Measurements from ENCODE around the gene SF1.

The SF1 gene

DNA sequence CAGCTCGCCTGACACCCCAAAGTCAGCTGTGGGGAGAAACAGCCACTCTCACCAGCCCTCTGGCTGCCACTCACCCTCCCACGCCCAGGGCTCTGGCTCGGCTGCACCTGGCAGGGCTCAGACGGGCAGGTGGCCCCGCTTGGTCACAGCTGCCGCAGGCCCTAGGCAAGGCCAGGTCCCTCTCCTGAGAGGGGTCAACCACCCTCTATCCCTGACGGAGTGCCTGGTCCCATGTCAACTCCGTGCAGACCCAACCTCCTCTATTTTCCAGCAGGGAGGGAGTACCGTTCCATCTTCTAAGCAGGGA is 22.8 kb upstream of the SF1 start:
- no peak for DNase-seq

DNA sequence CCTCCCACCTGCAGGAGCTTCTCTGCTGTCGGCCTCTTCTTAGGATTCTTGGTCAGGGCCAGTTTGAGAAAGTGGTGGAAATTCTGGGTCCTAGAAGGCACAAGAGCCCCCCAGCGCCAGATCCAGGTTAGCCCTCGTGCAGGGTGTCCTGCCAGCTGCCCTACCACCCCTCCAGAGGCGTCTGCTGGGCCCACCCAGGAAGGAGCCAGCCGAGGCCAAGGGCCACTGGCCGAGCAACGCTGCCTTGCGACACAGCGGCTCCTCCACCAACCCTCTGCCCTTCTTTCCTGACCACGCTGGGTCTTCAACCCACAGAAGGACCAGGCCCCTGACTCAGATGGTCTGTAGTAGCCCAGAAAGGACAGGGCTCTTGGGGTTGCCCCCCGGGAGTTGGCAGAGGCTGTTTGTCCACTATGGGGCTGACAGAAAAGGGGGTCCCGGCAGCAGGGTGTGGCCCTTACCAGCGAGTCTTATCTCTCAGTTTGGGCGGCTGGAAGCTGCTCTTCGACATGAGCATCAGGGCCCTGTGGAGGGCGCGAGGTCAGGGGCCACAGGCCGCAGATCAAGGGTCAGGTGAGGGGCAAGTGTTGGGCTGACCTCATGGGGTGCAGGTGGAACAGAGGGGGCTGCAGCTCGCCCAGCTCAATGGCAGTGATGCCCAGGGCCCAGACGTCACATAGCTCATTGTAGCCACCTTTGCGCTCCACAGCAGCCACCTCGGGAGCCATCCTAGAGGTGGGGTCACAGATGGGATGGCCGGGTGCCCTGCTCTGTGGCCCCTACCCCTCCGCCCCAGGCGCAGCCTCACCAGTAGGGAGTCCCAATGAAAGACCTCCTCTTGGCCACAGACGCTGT is 22.2 kb upstream of the SF1 start:
- DNase-seq: no peak

DNA sequence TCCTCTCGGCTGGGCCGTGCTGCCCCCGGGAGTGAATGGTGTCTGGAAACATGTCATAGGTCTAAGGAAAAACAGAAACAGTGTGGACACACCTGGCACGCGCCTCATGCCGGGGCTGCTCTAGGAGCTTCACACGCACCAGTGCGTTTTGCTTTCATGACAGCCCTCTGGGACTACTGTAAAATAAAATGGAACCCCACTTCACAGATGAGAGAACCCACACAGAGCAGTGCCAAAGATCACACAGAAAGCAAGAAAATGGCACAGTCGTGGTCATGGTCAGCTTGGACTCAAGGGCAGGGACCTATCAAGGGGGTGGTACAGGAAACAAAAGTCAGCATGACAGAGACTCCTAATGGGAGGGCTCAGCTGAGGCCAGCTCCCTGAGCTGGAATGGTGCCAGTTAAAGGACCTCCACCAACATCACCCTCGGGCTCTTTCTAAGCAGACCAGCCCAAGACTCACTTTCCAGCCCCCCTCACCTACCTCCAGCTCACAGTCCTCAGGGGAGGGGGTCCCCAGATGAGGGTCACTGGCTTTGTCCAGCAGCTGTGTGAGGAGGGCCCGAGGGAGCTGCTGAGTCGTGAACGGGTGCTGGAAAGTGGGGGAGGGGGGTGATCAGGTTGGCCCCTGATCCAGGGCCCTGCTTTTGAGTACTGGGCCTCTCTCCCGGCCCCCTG is 21.4 kb upstream of the SF1 start:
- DNase-seq: no peak

DNA sequence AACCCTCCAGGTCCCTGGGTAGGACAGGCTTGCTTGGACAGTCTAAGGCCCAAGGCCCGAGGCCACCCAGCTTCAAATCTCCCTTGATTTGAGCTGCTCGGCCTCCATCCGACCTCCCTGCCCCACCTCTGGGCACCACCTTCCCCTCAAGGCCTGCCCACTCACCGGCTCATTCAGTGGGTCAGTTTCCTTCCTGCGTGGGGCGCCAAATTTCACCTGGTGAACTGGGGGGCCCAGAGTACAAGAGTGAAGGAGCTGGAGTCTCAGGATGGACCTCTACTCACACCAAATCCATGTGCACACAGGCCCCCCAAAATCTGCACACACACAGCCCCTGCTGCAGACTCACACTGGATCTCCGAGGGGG is 20.9 kb upstream of the SF1 start:
- DNase-seq: no peak

DNA sequence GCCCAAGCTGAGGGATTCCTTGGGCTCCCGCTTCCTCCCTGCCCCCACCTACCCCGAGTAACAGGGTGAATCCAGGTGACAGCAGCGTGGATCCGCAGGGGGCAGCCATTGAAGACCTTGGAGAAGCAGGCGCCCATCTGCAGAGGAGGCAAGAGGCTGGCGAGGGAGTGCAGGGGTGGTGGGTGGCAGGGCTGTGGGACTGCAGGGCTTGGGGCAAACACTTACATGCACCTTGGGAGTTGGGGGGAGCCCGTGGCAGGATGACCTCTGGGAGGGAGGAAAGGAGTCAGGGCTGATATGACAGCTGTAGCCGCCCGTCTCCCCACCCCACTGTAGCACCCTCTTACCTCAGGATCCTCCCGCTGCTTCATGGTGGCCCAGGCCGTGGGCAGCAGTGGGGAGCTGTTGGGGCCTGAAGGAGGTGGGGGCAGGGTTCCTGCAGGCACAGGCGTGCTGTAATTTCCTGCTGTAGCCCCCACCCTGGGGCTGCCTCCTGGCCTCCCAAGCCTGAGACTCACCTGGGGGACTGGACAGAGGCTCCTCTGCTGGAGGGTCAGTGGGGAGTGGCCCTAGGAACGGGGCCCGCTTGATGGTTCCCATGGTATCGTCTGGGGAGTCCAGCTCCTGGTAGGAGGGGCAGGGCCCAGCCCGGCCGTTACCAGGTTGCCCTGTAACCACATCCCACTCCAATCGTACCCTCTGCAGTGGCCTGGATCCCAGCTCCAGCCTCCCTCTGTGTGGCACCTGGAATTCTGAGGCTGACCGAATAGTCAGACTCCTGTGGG is 18.6 kb upstream of the SF1 start:
- DNase-seq: no peak

DNA sequence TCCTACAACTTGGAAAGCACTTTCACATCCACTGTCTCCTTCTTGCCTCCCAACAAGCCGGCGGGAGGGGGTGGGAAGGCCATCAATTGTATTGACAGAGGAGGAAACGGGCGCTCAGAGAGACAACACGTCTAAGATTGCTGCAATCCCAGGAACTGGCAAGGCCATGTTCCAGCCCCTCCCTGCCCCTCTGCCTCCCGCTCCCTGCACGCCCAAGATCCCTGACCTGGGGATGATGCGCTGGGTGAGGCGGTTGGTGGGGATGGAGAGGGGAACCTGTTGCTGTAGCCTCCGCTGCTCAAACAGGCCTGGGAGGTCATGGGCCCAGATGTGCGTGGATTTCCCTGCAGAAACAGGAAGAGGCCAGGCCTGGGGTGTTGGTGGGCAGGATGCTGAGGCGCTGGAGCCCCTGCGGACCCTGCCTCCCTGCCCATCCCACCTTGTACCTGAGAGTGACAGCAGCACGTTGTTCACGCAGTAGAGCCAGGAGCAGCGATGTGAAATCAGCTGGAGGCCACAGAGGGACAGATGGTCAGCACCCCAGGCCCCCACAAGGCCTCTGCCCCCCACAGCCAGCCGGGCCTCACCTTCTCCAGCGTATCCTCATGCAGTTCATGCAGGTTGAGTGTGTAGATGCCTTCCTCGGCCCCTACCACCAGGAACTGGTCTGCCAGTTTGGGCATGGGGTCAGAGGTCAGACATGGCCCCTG is 17.9 kb upstream of the SF1 start:
- DNase-seq: no peak

DNA sequence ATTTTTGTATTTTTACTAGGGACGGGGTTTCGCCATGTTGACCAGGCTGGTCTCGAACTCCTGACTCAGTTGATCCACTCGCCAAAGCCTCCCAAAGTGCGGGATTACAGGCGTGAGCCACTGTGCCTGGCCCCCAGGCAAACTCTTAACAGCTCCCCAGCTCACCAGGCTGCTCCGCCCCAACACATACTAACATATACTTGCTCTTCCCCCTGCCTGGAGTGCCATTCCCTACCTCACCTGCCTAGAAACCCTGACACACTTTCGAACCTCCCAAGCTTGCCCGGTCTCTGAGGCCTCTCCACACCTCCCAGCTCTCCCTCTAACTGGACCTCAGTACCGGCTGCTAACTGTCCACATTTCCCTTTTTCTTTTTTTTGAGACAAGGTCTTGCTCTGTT is 16.2 kb upstream of the SF1 start:
- no peak for DNase-seq

DNA sequence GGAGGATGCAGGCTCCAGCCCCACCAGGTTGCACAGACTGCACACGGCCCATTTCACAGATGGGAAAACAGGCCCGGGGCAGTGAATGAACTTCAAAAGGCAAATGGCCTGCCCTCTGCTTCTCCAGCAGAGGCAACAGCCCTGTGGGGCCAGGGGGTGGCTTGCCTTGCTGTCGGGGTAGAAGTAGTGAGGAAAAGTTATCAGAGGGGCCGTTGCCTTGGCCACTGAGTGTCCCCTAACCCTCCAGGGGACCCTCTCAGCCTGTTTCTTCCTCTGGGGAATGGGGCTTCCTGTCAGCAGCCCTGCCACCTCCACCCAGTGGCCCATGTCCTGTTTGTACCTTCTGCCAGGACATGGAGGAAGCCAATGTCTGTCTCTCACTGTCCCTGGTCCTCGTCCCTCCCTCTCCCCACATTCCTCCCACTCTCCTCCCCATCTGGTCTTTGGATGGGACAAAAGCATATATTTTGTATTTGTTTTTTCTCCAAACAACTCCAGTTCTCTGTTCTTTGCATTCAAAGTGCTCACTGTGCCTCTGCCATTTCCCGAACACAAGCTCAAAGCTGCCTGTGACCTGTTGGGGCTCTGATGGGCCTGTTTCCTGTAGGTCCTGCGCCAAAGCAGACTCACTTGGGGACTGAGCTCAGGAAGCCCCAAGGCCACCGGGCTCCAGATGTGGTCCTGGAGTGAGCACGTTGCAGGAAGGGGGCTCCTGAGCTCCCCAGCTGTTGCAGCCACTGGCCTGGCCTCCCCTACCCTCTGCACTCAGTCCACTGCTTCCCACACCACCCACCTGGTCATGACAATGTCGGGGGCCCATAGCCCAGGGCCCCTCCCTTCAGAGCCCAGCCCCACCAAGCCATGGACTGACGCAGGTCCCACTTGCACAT is 15.2 kb upstream of the SF1 start:
- DNase-seq: no peak

DNA sequence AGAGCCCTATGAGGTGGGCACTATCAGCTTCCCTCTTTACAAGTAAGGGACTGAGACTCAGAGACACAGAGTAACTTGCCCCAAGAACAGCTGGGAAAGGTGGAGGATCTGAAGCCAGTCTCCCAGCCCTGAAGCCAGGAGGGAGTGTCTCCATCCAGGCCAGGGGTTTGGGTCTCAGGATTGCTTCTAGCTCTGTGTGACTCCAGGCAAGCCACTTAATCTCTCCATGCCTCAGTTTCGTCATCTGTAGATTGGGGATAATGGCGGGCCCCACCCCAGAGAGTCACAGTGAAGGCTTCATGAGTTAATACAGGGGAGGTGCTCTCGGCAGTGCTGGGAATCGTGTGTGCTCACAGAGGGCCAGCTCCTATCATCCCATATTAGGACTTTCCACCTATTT is 14.1 kb upstream of the SF1 start:
- no peak for DNase-seq

DNA sequence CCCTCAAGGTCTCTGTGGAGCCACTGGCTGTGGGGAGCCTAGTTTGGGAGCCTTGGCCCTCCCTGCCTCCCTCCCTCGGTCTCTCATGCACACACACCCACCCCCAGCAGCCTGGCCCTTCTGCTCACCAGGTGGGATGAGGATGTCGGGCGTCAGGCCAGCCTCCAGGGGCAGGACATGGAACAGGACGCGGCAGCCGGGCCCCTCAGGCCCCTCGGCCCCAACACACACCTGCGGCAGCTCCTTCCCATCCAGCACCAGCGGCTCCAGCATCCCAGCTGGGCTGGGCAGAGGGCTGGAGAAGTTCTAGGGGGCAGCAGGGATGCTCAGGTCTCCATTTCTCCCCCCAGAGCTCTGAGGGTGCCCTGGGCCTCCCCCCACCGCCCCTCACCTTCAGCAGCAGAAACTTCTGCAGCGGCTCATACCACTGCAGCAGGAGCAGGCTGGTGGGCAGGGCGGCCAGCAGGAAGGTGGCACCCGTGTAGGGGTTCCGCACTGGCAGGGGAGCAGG is 13.5 kb upstream of the SF1 start:
- DNase-seq: no peak

DNA sequence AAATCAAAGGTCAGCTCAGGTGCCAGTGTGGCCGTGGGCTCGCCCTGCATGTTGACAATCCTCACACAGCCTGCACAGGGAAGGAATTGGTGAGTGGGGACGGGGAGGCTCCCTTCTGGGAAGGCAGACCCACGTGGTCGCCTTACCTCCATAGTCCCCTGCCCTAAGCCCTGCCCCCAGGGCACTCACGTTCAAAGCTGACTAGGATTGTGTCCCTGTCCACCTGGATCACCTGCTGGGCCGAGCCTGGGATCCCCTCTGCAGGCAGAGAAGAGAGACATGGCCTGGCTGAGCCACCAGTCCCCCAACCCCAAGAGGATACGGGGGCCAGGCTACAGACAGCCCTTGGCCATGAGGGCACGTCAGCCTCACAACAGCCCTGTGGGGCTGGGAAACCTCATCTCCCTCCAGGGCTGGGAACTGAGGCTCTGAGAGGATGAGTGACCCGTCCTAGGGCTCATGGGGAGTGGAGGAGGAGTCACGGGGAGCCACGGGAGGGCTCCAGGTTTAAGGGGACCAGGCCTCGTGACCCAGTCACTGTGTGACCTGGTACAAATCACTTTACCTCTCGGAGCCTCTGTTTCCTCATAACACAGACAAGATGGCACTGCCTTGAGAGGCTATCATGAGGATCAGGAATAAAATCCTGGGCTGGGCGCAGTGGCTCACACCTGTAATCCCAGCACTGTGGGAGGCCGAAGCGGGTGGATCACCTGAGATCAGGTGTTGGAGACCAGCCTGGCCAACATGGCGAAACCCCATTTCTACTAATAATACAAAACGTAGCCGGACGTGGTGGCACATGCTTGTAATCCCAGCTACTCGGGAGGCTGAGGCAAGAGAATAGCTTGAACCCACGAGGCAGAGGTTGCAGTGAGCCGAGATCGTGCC is 12.1 kb upstream of the SF1 start:
- no peak for DNase-seq

DNA sequence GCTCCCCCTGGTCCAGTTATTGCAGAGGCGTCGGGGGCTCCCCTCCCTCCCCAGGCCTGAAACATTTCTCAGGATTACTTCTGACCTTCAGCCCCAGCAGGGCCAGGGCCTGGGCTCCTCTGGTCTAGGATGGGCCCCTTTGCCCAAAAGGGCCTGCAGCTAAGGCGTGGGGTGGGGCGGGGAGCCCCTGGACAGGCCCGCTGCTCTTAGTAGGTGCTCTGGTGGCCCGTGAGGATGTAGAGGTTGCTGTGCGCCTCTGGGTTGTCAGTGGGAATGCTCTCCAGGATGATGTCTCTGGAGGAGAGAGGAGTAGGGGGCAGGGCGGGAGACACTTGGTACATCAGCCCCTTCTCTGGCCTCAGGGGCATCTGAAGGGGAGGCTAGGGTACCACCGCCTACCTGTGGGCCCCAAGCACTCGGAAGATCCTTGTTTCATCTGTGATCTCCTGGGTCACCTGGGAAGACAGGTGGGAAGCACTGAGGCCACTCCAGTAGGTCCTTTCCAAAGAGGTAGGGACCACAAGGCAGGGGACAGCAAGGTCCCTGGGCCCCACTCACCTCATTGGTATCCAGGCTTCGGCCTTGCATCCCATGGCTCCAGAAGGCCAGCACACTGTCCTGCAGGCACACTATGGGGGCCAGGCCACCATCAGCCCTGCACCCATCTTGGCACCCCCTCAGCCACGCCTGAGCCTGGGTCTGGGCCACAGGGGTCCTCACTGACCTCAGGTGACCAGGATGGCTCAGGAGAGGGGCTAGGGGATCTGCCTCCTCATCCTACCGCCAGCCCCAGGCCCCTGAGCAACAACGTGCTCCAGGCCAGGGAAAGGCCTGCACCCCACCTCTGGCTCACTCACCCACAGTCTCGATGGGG is 11.2 kb upstream of the SF1 start:
- no peak for DNase-seq

DNA sequence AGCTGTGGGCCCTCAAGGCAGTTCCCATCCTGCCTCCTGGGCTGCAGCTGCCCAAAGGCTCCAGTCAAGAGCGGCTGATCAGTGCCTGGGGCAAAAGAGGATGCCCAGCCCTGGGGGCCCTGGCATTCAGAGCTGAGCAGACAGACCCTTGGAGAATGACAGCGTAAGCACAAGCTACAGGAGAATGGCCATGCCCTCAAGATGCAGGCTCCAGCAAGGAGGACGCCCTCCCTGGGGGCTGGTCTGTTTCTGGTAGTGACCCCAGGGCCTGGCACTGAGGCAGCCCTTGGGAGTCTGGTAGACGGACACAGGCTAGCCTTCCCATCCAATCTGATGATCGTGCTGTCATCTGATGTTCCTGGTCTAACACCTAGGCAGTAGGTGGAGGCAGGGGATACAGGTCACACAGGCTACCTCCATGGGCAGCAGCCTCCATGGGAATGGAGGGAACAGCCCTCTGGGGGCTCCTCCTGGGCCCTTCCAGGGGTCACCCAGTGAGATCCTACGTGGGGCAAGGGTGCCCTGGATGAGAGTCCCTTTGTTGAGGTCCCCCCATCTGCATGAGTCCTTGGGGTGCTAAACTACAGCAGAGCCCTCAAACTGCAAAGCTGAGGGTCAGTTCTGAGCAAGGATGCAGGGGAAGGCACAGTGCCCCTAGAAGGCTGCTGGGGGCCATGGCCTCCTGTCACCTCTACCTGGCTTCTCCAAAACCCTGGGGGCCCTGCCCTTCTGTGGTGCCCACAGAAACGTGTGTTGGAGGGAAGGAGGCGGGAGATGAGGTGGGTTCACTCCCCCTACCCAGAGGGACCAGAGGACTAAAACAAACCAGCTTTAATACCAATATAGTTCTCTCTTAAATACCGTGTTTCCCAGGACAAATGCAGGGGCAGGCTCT is 10.2 kb upstream of the SF1 start:
- DNase-seq: no peak

DNA sequence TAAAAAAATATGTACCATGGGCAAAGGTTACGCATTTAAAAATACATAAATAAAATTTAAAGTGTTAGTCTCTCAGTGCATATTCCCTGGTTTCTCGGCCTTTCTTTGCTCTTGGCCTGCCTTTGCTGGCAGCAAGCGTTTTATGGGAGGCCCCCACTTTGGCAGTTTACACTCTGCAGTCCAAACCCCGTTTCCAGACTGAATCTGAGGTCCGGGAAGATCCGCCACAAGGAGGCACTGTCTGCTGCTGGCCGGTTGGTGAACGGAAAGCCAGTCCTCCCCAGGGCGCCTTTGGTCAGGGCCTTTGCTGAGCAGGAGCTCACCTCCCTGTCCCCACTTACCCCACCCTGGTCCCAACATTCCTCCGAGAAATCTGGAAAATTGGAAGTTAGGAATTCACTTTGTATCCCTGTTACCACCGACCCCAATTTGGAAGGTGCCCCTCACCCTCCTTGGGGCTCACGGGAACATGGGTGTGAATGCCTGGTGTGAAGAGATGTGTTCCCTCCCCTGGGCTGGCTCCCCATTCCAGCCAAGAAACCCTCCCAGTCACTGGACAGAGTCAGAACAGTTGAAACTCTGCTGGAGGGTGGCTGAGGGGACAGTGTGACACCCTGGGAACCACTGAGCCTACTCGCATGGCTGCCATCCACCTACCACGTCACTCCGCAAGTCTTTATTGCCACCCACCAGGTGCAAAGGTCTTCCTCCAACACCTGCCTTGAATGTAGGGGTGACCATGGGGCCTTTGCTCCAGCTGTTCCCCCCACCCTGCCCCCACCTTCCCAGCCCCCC is 9.4 kb upstream of the SF1 start:
- no peak for DNase-seq

DNA sequence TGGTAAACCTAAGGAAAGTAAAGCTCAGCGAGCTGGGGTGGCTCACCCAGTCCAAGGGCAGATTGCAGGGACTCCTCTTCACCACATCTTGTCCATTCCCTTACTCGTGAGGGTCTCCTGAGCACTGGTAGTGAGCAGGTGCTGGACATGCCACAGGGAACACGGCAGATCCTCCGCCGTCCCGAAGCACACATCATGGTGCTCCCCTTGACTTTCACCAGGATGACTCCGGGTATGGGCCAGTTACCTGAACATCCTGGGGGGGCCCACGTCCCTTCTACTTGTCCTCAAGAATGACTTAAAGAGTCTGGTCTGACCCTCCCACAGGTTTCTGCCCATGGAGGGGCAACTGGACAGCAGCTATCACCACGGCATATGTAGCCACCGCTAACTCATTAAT is 8.0 kb upstream of the SF1 start:
- DNase-seq: no peak

DNA sequence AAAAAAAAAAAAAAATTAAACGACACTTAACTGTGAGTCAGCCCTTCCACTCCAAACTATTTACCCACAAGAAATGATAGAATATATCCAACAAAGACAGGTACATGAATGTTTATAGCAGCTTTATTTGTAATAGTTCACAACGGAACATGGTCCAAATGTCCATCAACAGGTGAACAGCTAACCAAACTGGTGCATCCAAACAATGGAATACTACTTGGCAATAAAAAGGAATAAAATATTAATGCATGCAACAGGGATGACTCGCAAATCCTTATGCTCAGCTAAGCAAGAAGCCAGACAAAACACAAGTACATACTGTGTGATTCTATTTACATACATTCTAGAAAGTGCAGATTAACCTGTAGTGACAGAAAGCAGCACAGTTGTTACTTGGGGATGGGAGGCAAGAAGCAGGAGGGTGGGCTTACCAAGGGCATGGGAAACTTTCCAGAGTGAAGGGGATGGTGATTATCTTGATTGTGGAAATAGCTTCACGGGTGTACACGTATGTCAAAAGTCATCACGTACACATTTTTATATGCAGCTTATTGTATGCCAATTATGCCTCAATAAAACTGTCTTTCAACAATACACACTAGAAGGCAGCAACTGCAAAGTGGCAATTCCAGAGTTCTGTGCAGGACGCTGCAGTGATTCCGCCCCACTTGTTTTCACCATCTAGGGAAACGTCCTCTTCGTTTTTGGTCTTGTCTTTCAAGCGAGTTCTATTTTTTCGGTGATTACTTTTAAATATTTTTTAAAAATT is 6.7 kb upstream of the SF1 start:
- no peak for DNase-seq

DNA sequence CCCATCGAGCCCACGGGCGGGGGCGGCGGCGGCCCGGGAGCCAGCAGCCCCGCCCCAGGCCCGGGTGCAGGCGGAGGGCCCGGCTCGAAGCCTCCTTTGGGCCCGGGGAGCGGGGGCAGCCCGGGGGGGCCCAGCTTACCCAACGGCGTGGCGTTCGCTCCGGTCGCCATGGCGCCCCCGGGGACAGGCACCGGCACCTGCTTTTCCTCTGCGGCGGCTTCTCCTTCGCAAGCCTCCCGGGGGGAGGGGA is 194 bp downstream of the SF1 start:
- no peak for DNase-seq

Measured in NCI-H1417 treated with DMSO at 0.1 percent for 48 hours (cell line).